GM19395 (cell line): ENCODE data around the gene ATR.
A peak's percentile ranks its signal among the peaks of the same experiment; 100 is the strongest.
"Not testable (repeated sequence)": the region's sequence is repeated elsewhere in the genome, so short reads cannot be mapped to it uniquely, and the experiment has no call there.

Experiments used
- ATAC-seq: cut with Tn5 transposase; IDR thresholded peaks from one replicate; pipeline ENCODE4 v1.9.1; 2021; ENCODE audit warnings: mild to moderate bottlenecking, moderate library complexity; ENCODE audit not compliant: unreplicated experiment

ATR gene

DNA sequence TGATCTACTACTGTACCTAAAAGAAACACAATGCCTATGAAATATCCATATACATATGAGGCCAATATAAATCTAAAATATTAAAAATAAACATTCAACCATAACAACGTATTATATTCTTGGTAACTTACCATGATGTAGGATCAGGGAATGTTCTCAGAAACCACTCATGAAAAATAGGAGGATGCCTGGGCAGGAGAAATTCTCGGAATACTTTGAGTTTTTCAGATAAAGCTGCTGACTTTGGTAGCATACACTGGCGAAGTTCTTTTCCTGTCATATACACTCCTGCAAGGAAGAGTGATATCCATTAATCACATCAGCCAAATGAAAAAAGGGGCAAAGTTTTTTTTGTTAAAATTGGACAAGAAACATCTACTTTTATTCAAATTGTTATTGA lies 119.4 kb downstream of the ATR start:
- ATAC-seq: no peak

DNA sequence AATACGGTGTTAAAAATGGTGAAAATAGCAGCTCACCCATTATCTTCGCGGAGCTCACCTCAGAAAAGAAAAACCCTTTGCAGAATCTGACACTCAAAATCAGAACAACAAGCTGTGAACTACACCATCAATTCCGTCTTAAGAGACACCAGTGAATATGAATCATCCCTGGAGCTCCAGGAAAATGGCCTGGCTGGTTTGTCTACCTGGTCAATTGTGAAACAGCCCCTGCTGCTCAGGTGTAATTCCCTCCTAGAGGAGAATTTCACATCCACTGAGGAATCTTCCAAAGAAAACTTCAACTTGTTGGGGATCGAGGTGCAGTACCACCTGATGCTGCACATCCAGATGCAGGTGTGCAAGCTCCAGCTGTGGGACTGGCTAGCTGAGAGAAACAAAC lies 127.7 kb downstream of the ATR start:
- no peak for ATAC-seq

DNA sequence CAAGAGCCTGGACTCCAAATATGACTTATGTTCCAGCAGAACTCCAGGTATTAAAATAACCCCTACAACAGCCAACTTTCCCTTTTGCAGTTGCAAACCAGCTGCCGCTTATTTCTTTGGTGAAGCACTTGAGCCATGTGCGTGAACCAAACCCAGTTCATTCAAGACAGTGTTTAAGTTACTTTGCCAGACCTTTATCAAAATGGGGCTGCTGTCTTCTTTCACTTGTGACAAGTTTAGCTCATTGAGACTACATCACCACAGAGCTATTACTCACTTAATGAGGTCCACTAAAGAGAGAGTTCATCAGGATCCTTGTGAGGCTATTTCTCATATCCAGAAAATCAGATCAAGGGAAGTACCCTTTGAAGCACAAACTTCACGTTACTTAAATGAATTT lies 128.3 kb downstream of the ATR start:
- no peak for ATAC-seq

DNA sequence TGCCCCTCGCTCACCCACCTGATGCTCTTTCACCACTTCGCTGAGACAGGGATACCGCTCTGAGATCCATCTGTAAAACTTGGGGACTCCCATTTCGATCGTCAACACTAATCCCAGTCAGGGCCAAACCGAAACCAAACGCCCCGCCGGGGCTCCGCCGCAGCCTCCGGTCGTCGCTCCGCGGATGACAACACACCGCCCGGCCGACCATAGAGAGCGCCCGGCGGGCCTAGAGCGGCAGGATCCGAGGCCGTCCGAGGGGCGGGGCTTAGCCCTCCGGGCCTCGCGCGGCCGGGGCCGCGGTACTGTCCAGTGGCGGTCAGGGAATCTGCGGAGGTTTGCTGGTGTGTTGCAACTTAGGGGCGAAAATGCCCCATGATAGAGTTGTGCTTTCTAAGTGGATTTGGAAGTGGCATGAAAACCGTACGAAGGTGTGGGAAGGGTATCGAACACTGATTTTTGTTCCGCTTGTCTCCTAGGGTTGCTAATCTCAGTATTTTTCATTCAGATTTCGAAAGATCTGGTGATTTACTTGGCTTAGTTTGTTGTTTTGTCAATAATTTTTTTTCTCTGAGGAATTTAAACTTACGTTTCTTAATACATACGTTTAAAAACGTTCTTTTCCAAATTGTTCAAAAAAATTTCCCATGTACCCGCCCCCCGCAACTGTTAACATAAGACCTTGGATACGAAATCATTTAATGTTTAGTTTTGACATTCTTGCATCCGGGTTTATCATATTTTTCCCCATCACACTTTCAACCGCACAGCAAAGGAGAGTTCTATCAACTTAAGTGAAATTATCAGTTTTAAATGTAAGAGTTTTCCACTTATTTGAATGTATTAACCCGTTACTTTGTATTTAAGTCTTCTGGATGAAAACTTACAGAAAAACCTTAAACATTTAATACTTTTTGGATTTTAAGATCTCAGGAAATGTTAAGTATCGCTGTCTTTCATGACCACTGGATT lies 130.4 kb downstream of the ATR start, which contains the start of gene XRN1:
TSS of gene XRN1 (minus strand) at position 186 of the 972 bp plus-strand sequence. CDS start at position 93, 93 bp downstream.
- ATAC-seq: peak; percentile 76

DNA sequence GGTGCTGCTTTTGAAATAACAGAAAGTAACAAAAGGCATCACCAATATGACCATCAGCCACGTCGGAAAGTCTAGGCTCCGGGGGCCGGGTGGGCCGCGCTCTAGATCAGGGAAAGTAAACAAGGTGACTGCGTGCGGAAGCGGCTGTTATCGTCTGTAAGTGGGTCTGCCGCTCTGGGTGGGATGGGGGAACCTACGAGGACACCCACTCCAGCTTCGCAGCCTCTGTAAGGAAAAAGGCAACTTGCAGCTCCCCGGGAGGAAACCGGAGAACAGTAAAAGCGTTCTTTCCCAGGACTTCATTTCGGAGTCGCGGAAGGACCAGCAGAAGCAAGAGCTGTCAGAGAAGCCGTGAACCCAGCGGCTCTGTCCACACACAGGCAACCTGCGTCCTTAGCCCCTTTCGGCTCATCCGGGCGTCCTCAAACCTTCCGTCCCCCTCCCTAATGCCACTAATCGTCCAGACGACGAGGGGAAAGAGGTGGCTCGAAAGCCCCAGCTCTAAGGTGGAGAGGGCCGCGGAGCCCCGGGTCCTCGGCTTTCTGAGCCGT lies 131.2 kb downstream of the ATR start:
- ATAC-seq: peak; percentile 35

DNA sequence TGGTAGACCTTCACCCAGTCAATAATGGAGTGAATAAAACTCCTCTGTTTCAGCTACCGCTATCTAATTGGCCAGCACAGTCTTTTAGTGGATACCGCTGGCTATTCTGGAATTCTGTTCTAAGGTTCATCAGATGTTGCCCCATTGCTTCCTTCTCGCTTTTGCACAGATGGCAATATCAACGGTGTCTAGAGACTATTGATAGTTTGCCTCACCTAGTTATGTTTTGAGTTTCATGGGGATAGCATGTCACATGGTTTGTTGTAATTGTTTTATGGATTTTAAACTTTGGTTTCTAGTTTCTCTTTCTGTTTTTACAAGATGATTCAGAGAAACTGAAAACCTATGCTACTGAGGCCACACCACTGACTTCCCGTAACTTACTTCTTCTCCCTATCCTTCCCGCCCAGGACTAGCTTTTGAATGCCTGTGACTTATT lies 132.7 kb downstream of the ATR start:
- peak; percentile 72 for ATAC-seq

DNA sequence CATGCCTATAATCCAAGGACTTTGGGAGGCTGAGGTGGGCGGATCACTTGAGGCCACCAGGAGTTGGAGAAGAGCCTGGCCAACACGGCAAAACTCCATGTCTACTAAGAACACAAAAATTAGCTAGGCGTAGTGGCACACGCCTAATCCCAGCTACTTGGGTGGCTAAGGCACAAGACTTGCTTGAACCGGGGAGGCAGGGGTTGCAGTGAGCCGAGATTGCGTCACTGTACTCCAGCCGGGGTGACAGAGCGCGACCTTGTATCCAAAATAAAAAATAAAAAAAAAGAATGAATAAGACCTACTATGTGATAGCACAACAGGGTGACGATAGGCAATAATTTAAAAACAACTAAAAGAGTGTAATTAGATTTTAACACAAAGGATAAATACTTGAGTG lies 134.2 kb downstream of the ATR start:
- ATAC-seq: no peak

DNA sequence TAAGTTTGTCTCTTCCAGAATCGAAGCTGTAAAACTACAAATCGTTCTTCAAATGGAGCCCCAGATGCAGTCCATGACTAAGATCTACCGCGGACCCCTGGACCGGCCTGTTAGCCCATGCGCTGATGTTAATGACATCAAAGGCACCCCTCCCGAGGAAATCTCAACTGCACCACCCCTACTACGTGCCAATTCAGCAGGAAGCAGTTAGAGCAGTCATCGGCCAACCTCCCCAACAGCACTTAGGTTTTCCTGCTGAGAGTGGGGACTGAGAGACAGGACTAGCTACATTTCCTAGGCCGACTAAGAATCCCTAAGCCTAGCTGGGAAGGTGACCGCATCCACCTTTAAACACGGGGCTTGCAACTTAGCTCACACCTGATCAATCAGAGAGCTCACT lies 135.5 kb downstream of the ATR start:
- ATAC-seq: not testable (repeated sequence)

DNA sequence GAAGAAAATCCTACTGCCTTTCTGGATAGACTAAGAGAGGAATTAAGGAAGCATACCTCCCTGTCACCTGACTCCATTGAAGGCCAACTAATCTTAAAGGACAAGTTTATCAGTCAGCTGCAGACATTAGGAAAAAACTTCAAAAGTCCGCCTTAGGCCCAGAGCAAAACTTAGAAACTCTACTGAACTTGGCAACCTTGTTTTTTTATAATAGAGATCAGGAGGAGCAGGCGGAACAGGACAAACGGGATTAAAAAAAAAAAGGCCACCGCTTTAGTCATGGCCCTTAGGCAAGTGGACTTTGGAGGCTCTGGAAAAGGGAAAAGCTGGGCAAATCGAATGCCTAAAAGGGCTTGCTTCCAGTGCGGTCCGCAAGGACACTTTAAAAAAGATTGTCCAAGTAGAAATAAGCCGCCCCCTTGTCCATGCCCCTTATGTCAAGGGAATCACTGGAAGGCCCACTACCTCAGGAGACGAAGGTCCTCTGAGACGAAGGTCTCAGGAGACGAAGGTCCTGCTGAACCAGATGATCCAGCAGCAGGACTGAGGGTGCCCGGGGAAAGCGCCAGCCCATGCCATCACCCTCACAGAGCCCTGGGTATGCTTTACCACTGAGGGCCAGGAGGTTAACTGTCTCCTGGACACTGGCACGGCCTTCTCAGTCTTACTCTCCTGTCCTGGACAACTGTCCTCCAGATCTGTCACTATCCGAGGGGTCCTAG lies 138.9 kb downstream of the ATR start:
- not testable (repeated sequence) for ATAC-seq

DNA sequence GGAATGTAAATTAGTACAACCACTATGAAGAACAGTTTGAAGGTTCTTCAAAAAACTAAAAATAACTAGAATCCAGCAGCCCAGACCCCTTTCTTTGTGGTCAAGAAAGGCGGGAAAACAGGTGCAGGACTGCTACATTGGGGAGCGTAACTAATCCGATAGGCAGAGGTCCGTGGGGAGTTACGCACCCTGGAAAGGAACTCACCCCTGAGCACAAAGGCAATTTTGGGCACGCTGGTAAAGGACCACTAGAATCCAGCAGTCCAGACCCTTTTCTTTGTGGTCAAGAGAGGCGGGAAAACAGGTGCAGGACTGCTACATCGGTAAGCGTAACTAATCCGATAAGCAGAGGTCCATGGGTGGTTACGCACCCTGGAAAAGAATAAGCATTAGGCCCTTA lies 140.4 kb downstream of the ATR start:
- ATAC-seq: not testable (repeated sequence)

DNA sequence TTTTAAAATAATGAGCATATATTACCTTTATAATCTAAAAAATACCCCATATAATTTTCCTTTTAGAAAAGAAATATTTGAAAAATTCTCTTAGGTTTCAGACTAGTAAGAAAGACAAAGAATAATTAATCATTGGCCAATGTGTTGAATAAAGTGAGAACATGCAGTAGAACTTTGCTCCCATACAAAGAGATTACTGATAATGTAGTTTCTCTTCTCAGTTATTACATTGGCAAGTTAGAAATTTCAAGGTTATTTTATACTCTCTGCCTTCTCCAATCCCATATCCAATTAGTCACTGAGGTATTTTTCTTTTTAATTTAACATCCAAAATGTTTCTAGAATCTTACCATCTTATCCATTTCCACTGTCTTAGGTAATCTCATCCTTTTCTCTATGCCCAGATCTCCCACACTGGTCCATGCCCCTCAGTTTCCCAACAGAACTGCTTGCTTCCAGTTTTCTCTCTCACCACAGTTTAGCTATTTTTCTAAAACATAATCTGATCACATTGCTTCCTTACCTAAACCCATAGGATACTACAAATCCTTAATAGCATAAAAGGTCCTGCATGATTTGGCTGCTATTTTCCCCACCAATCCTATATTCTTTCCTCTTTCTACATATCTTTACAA lies 141.5 kb downstream of the ATR start:
- no peak for ATAC-seq

DNA sequence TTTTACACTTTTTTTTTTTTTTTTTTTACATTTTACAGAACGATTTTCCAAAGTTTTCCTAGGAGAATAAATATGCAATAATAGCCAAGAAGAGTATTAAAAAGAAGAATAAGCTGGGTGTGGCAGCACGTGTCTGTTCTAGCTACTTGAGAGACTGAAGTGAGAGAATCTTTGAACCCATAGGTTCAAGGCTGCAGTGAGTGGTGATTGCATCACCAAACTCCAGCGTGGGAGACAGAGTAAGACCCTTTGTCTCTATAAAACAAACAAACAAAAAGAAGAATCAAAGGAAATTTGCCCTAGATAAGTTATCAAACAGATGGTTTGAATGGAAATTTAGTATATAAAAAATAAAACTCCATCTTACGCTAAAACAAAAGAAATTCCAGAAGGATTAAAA lies 144.0 kb downstream of the ATR start:
- no peak for ATAC-seq

DNA sequence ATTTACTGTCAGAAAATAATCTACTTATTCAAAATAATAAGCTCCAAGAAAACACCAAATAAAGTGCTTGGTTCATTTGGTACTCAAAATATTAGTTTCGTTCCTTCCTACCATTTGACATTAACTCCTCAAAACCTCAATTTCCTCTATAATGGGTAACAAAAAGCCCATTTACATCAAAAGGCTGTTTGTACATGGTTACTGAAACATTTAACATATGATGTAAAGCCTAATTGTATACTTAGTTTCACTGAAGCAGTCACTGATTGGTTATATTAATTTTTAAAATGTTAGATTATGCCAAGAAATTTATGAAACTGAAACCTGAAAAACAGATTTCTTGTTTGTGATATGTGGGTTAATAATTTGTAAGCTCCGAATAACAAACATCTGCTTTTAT lies 145.4 kb downstream of the ATR start:
- ATAC-seq: peak; percentile 62

DNA sequence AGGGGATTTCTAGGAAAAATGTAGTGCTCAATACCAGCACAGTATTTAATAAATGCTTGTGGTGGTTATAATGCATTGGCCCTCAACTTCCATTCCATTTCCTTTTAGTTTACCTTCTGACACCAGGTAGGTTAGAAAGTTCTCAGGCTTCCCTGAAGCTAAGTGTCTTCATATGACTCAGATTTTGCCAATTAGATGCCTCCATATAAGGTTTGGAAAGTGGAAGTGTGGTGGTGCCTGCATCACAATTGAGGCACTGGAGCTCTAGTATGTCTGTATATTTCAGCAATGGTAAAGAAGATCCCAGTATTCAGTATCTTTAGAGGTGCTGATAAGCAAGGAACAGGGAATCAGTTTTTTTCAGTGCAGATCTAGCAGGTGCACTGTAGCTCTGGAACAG lies 149.0 kb downstream of the ATR start:
- no peak for ATAC-seq

DNA sequence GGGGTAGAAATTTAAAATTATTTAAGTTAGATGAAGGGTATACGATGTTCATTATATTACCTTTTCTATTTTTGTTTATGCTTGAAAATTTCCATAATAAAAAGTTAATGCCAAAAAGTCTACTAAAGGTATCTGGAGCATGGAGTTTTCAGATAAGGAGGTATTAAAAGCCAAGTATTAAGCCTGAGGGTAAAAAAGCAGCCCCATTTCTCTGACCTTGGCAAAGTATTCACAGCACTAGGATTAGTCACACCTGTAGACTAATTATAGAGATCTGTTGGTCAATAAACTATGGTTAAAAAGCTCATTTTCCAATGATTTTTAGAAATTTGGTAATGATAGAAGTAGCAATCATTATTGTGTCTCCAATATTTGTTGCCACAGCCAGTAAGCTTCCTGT lies 153.8 kb downstream of the ATR start:
- no peak for ATAC-seq

DNA sequence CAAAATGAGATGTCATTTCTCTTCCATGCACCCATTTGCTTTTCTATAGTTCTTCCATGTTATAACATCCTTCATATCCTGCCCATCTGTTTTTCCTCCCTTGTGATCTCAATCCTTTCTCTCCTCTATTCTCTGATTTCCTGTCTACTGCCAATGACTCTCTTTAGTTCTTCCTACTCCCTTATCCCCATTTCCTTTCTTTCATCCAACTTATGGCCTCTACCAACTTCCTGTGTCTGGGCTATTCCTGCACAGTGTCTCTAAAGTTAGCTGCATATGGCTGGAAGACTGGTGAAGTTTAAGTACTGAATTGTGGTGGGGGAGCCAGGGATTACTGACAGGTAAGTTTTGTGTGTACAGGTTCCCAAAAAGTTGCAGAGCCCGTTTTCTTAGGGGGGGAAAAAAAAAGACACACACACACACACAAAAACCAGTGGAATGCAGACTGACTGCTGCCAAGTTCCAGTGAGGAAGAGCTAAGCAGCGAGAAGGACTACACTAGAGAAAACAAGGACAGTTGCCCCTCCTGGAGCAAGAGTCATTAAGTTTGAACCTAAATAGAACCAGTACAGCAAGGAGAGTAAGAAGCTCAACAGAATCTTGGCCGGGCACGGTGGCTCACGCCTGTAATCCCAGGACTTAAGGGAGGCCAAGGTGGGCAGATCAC lies 159.5 kb downstream of the ATR start:
- no peak for ATAC-seq

DNA sequence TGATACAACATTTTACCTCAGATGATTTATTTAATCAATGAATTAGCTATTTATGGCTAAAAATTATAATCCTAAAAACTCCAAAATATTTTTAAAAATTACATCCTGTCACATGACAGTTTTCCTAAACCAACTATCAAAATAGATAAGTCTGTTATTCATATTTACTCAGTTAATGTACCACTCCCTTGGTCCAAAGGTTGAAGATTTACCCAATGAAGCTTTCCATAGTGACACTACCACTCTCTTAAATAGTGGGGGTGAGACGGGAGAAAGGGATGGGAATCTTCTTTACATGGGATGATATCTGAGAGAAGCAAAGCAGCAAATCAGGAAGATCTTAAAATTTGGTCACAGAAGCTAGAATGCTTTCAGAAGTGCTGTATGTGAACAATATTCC lies 161.2 kb downstream of the ATR start:
- ATAC-seq: no peak

DNA sequence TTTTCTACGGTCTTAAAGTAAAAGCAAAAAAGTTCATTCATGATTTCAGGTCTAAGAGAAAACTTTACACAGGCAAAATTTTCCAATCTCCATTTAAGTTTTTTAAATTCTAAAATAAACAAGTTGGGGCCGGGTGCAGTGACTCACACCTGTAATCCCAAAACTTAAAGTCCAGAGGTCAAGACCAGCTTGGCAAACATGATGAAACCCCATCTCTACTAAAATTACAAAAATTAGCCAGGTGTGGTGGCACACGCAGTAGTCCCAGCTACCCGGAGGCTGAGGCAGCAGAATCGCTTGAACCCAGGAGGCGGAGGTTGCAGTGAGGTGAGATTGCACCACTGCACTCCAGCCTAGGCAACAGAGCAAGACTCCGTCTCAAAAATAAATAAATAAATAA lies 178.0 kb downstream of the ATR start:
- not testable (repeated sequence) for ATAC-seq
